HG03469 (cell line): ENCODE data around the gene ABTB2.

Experiments
- ATAC-seq: cut with Tn5 transposase; IDR thresholded peaks from one replicate; pipeline ENCODE4 v1.9.1; 2021; ENCODE audit warnings: mild to moderate bottlenecking, moderate library complexity, moderate number of reproducible peaks; ENCODE audit not compliant: unreplicated experiment

ABTB2 gene

GRCh38 chr11:34296412-34296811 is 61.4 kb downstream of the ABTB2 start:
- ATAC-seq = no peak

- no peak for ATAC-seq
These were observed 65.3 kb downstream of the ABTB2 start for GRCh38 chr11:34292546-34292945.

- ATAC-seq = no peak
These were observed 65.7 kb downstream of the ABTB2 start for GRCh38 chr11:34292111-34292510.

DNA sequence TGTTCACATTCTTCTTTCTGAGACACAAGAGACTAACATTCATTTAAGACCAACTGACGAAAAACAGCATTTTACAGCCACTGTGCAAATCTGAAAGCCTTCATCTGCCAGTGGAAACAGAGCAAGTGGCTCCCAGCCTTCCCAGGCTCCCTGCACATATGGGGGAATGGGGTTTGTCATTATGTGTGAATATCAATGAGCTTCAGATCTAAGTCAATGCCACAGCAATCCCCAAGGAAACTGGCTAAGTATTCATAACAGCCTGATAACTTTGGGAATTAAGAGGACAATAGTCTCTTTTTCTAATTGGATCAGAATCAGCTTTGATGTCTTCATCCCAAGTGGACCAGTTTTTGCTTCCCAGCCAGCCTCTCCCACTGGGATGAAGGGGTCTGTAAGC is 66.9 kb downstream of the ABTB2 start:
- no peak for ATAC-seq

DNA sequence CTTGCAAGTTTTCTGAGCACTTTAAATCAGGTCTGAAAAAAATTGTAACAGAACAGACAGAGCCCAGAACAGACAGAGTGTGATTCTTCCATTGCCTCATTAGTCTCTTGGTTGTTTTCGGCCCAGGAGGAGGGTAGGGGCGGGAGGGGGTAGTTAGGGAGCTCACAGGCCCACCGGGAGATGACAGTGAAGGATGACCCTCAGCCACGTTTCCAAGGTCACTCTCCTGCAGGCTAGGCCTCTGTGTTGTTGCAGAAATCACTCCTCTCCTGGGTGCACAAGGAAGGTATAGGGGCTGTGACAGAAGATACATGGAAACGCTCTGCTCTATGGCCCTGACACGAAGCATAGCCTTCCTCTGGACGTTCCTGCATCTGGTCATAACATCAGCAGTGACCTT is 69.3 kb downstream of the ABTB2 start:
- no peak for ATAC-seq

GRCh38 chr11:34284811-34285481 is 72.9 kb downstream of the ABTB2 start:
- ATAC-seq = no peak

- no peak for ATAC-seq
These were observed 73.7 kb downstream of the ABTB2 start for GRCh38 chr11:34284156-34284555.

GRCh38 chr11:34280945-34281872 is 76.6 kb downstream of the ABTB2 start:
- ATAC-seq = no peak

GRCh38 chr11:34278693-34279297 is 79.0 kb downstream of the ABTB2 start:
- no peak for ATAC-seq

- ATAC-seq = no peak
These were observed 79.6 kb downstream of the ABTB2 start for GRCh38 chr11:34278175-34278574.

GRCh38 chr11:34277171-34277570 is 80.6 kb downstream of the ABTB2 start:
- no peak for ATAC-seq

- ATAC-seq = no peak
These were observed 81.4 kb downstream of the ABTB2 start for GRCh38 chr11:34276352-34276864.

DNA sequence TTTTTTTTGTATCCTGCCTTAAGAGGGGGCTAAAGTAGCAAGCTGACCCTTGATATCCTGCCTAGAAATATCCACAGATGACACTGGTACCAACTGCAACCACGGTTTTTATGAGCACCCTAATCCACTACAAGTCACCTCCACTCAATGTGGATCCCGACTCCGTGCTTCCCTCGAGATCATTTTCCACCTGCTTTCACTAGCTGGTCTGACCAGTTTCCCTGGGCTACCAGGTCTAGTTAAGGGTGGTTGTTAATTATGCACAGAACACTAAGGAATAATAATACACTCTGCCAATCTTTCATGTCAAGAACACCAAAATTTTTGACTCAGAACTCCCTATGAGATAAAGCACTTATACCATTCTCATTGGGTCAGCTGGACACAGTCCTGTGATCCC is 82.3 kb downstream of the ABTB2 start:
- no peak for ATAC-seq

GRCh38 chr11:34274712-34275398 is 83.0 kb downstream of the ABTB2 start:
- no peak for ATAC-seq

GRCh38 chr11:34273099-34273498 is 84.7 kb downstream of the ABTB2 start:
- no peak for ATAC-seq

DNA sequence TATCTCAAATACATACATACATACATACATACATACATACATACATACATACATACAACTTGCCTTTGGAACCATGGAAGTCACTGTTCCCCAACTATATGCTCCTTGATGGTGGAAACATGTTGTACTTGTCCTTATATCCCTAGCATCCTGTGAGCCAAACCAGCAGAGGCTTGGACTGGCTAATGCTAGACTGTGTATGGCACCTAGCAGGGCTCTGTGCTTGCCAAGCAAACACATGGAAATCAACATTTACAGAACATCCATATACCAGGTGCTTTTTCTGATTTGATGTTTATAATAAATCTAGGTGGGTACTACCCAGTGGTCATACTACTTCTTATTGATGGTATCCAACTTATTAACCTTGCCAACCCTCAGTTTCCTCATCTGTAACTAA is 86.1 kb downstream of the ABTB2 start:
- no peak for ATAC-seq

DNA sequence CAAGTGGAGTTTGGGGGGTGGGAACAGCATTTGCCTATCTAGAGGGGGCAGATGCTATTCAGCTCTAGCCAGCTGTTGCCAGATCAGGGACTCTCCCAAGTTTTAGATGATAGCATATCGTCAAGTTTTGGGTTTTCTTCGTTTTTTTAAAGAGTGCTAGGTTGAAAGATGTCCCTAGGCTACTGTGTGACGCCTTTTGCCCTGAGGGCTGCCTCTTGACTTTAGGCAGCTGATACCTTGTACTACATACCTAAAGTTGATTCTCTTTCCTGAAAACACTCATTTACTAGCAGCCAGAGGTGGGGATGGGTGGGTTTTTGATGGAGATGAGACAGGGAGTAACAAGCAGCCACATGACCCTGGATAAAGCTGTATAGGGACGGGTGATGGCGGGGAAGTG is 87.1 kb downstream of the ABTB2 start:
- ATAC-seq = no peak

- no peak for ATAC-seq
These were observed 88.0 kb downstream of the ABTB2 start for GRCh38 chr11:34269694-34270245.

- no peak for ATAC-seq
These were observed 88.8 kb downstream of the ABTB2 start for GRCh38 chr11:34268906-34269430.

GRCh38 chr11:34267417-34267816 is 90.4 kb downstream of the ABTB2 start:
- no peak for ATAC-seq
